ENCODE data around the gene PKP4.

The PKP4 gene

GRCh38 chr2:158658396-158658795 is 201.6 kb downstream of the PKP4 start:
- Histone ChIP-seq H3K27ac (ENCODE audit: low read length) (no peak overlapping the region), H3K36me3 (ENCODE audit: control insufficient read depth, insufficient read depth, low read length) (peaks cover 11% of the 10 kb centered on the region; the same call in 1 of the 2 replicates), H3K9me3 (ENCODE audit: control insufficient read depth, insufficient read depth, low read length) (no peaks in the 10 kb centered on the region), H3K4me1 (ENCODE audit: control insufficient read depth, insufficient read depth, low read length) (no peaks in the 10 kb centered on the region), H3K27me3 (ENCODE audit: control insufficient read depth, insufficient read depth, low read length) (no peaks in the 10 kb centered on the region), H3K4me3 (ENCODE audit: low read length) (no peak overlapping the region)
- DNase-seq (ENCODE audit: low read depth, low spot score) = no peak
- WGBS (ENCODE audit: insufficient coverage, insufficient read length) = no CpG with 5 or more reads among the region's 2 CpGs

- no peak overlapping the region for H3K4me3 ChIP-seq (ENCODE audit: low read length)
- WGBS (ENCODE audit: insufficient coverage, insufficient read length) = no CpG with 5 or more reads among the region's 1 CpG
- H3K27me3 ChIP-seq (ENCODE audit: control insufficient read depth, insufficient read depth, low read length) = no peaks in the 10 kb centered on the region
- H3K4me1 ChIP-seq (ENCODE audit: control insufficient read depth, insufficient read depth, low read length) = no peaks in the 10 kb centered on the region
- H3K27ac ChIP-seq (ENCODE audit: low read length) = no peak overlapping the region
- peaks cover 19% of the 10 kb centered on the region for H3K36me3 ChIP-seq (ENCODE audit: control insufficient read depth, insufficient read depth, low read length)
- DNase-seq (ENCODE audit: low read depth, low spot score) = no peak
- H3K9me3 ChIP-seq (ENCODE audit: control insufficient read depth, insufficient read depth, low read length) = no peaks in the 10 kb centered on the region
These were observed 202.7 kb downstream of the PKP4 start for GRCh38 chr2:158659483-158659882.

GRCh38 chr2:158661231-158661630 is 204.5 kb downstream of the PKP4 start:
- Histone ChIP-seq H3K4me1 (ENCODE audit: control insufficient read depth, insufficient read depth, low read length) (no peaks in the 10 kb centered on the region), H3K27me3 (ENCODE audit: control insufficient read depth, insufficient read depth, low read length) (no peaks in the 10 kb centered on the region), H3K9me3 (ENCODE audit: control insufficient read depth, insufficient read depth, low read length) (no peaks in the 10 kb centered on the region), H3K4me3 (ENCODE audit: low read length) (no peak overlapping the region), H3K27ac (ENCODE audit: low read length) (no peak overlapping the region), H3K36me3 (ENCODE audit: control insufficient read depth, insufficient read depth, low read length) (peaks cover 19% of the 10 kb centered on the region)
- DNase-seq (ENCODE audit: low read depth, low spot score) = no peak
- no CpG with 5 or more reads among the region's 14 CpGs for WGBS (ENCODE audit: insufficient coverage, insufficient read length)

GRCh38 chr2:158662421-158662820 is 205.7 kb downstream of the PKP4 start:
- Histone ChIP-seq H3K4me3 (ENCODE audit: low read length) (no peak overlapping the region), H3K4me1 (ENCODE audit: control insufficient read depth, insufficient read depth, low read length) (no peaks in the 10 kb centered on the region), H3K27ac (ENCODE audit: low read length) (no peak overlapping the region), H3K9me3 (ENCODE audit: control insufficient read depth, insufficient read depth, low read length) (no peaks in the 10 kb centered on the region), H3K36me3 (ENCODE audit: control insufficient read depth, insufficient read depth, low read length) (peaks cover 23% of the 10 kb centered on the region), H3K27me3 (ENCODE audit: control insufficient read depth, insufficient read depth, low read length) (no peaks in the 10 kb centered on the region)
- WGBS (ENCODE audit: insufficient coverage, insufficient read length) = no CpG with 5 or more reads among the region's 6 CpGs
- no peak for DNase-seq (ENCODE audit: low read depth, low spot score)

GRCh38 chr2:158663796-158664195 is 207.0 kb downstream of the PKP4 start:
- no peak overlapping the region for H3K27ac ChIP-seq (ENCODE audit: low read length)
- H3K4me3 ChIP-seq (ENCODE audit: low read length) = no peak overlapping the region
- no peak for DNase-seq (ENCODE audit: low read depth, low spot score)
- no peaks in the 10 kb centered on the region for H3K9me3 ChIP-seq (ENCODE audit: control insufficient read depth, insufficient read depth, low read length)
- WGBS (ENCODE audit: insufficient coverage, insufficient read length) = no CpG with 5 or more reads among the region's 6 CpGs
- peaks cover 23% of the 10 kb centered on the region for H3K36me3 ChIP-seq (ENCODE audit: control insufficient read depth, insufficient read depth, low read length)
- H3K27me3 ChIP-seq (ENCODE audit: control insufficient read depth, insufficient read depth, low read length) = no peaks in the 10 kb centered on the region
- H3K4me1 ChIP-seq (ENCODE audit: control insufficient read depth, insufficient read depth, low read length) = no peaks in the 10 kb centered on the region

GRCh38 chr2:158664987-158665386 is 208.2 kb downstream of the PKP4 start:
- no peaks in the 10 kb centered on the region for H3K9me3 ChIP-seq (ENCODE audit: control insufficient read depth, insufficient read depth, low read length)
- H3K27me3 ChIP-seq (ENCODE audit: control insufficient read depth, insufficient read depth, low read length) = no peaks in the 10 kb centered on the region
- no peaks in the 10 kb centered on the region for H3K4me1 ChIP-seq (ENCODE audit: control insufficient read depth, insufficient read depth, low read length)
- peaks cover 23% of the 10 kb centered on the region for H3K36me3 ChIP-seq (ENCODE audit: control insufficient read depth, insufficient read depth, low read length)
- H3K27ac ChIP-seq (ENCODE audit: low read length) = no peak overlapping the region
- no CpG with 5 or more reads among the region's 3 CpGs for WGBS (ENCODE audit: insufficient coverage, insufficient read length)
- no peak overlapping the region for H3K4me3 ChIP-seq (ENCODE audit: low read length)
- no peak for DNase-seq (ENCODE audit: low read depth, low spot score)

- H3K27me3 ChIP-seq (ENCODE audit: control insufficient read depth, insufficient read depth, low read length) = no peaks in the 10 kb centered on the region
- H3K9me3 ChIP-seq (ENCODE audit: control insufficient read depth, insufficient read depth, low read length) = no peaks in the 10 kb centered on the region
- H3K27ac ChIP-seq (ENCODE audit: low read length) = no peak overlapping the region
- no peak overlapping the region for H3K4me3 ChIP-seq (ENCODE audit: low read length)
- no peak for DNase-seq (ENCODE audit: low read depth, low spot score)
- no peaks in the 10 kb centered on the region for H3K4me1 ChIP-seq (ENCODE audit: control insufficient read depth, insufficient read depth, low read length)
- H3K36me3 ChIP-seq (ENCODE audit: control insufficient read depth, insufficient read depth, low read length) = peaks cover 23% of the 10 kb centered on the region
- WGBS (ENCODE audit: insufficient coverage, insufficient read length) = no CpG with 5 or more reads among the region's 5 CpGs
These were observed 209.0 kb downstream of the PKP4 start for GRCh38 chr2:158665536-158666302.

- Histone ChIP-seq H3K4me3 (ENCODE audit: low read length) (no peak overlapping the region), H3K27me3 (ENCODE audit: control insufficient read depth, insufficient read depth, low read length) (no peaks in the 10 kb centered on the region), H3K9me3 (ENCODE audit: control insufficient read depth, insufficient read depth, low read length) (no peaks in the 10 kb centered on the region), H3K27ac (ENCODE audit: low read length) (no peak overlapping the region), H3K36me3 (ENCODE audit: control insufficient read depth, insufficient read depth, low read length) (peaks cover 15% of the 10 kb centered on the region), H3K4me1 (ENCODE audit: control insufficient read depth, insufficient read depth, low read length) (no peaks in the 10 kb centered on the region)
- DNase-seq (ENCODE audit: low read depth, low spot score) = no peak
- WGBS (ENCODE audit: insufficient coverage, insufficient read length) = no CpG with 5 or more reads among the region's 8 CpGs
These were observed 210.2 kb downstream of the PKP4 start for GRCh38 chr2:158666969-158667368.

- Histone ChIP-seq H3K4me1 (ENCODE audit: control insufficient read depth, insufficient read depth, low read length) (no peaks in the 10 kb centered on the region), H3K9me3 (ENCODE audit: control insufficient read depth, insufficient read depth, low read length) (no peaks in the 10 kb centered on the region), H3K4me3 (ENCODE audit: low read length) (no peak overlapping the region), H3K27ac (ENCODE audit: low read length) (no peak overlapping the region), H3K36me3 (ENCODE audit: control insufficient read depth, insufficient read depth, low read length) (peaks cover 15% of the 10 kb centered on the region), H3K27me3 (ENCODE audit: control insufficient read depth, insufficient read depth, low read length) (no peaks in the 10 kb centered on the region)
- no CpG with 5 or more reads among the region's 4 CpGs for WGBS (ENCODE audit: insufficient coverage, insufficient read length)
- DNase-seq (ENCODE audit: low read depth, low spot score) = no peak
These were observed 210.8 kb downstream of the PKP4 start for GRCh38 chr2:158667586-158667985.

GRCh38 chr2:158668001-158668765 is 211.4 kb downstream of the PKP4 start:
- peaks cover 13% of the 10 kb centered on the region for H3K36me3 ChIP-seq (ENCODE audit: control insufficient read depth, insufficient read depth, low read length)
- no CpG with 5 or more reads among the region's 5 CpGs for WGBS (ENCODE audit: insufficient coverage, insufficient read length)

More at GRCh38 chr2:158668001-158668765, 211.4 kb downstream of the PKP4 start:
- Histone ChIP-seq H3K4me3 (ENCODE audit: low read length) (no peak overlapping the region), H3K27me3 (ENCODE audit: control insufficient read depth, insufficient read depth, low read length) (no peaks in the 10 kb centered on the region), H3K9me3 (ENCODE audit: control insufficient read depth, insufficient read depth, low read length) (no peaks in the 10 kb centered on the region), H3K4me1 (ENCODE audit: control insufficient read depth, insufficient read depth, low read length) (no peaks in the 10 kb centered on the region), H3K27ac (ENCODE audit: low read length) (no peak overlapping the region)
- DNase-seq (ENCODE audit: low read depth, low spot score) = no peak
